Progenitor cell of endocrine pancreas (in vitro differentiated cells): ENCODE measurements around the gene SRSF6. TPM values are rescaled to one million over a fixed set of nuclear protein-coding genes. Genes with fewer than 3 reads are reported as not detected.

ENCODE experiments used
- DNase-seq: peaks from one replicate; pipeline ENCODE4 v3.0.0; 2021; ENCODE audit warnings: low spot score; ENCODE audit not compliant: unreplicated experiment
- H3K27ac Mint-ChIP-seq: 2 replicates; pipeline ENCODE4 v1.8.0; 2021; ENCODE audit warnings: mild to moderate bottlenecking, moderate library complexity, mixed read lengths
- H3K27me3 Mint-ChIP-seq: 2 replicates; pipeline ENCODE4 v1.8.0; 2021; ENCODE audit warnings: mixed read lengths
- H3K36me3 Mint-ChIP-seq: 2 replicates; pipeline ENCODE4 v1.8.0; 2022; ENCODE audit warnings: mixed read lengths; ENCODE audit not compliant: insufficient read depth
- H3K4me1 Mint-ChIP-seq: 2 replicates; pipeline ENCODE4 v1.8.0; 2021; ENCODE audit warnings: low read depth, mixed read lengths
- H3K4me3 Mint-ChIP-seq: 2 replicates; pipeline ENCODE4 v1.8.0; 2021; ENCODE audit warnings: low read depth, mild to moderate bottlenecking, moderate library complexity, mixed read lengths
- H3K9me3 Mint-ChIP-seq: 2 replicates; pipeline ENCODE4 v1.8.0; 2021; ENCODE audit warnings: low read depth, mixed read lengths
- total RNA-seq: library from RNA; stranded (reverse); gene quantifications from 2 replicates; pipeline ENCODE4 v1.2.1, GENCODE V29; 2021
- TF ChIP-seq, protein P1 (sequence below): fragments of 200-600 bp; sonication (generic); IDR thresholded peaks from one replicate; pipeline ENCODE4 v1.5.0; 2021; ENCODE audit warnings: antibody characterized with exemption, mild to moderate bottlenecking; ENCODE audit not compliant: unreplicated experiment

The SRSF6 gene
- total RNA-seq, 1 donor from 2014 or later = 381 TPM

DNA sequence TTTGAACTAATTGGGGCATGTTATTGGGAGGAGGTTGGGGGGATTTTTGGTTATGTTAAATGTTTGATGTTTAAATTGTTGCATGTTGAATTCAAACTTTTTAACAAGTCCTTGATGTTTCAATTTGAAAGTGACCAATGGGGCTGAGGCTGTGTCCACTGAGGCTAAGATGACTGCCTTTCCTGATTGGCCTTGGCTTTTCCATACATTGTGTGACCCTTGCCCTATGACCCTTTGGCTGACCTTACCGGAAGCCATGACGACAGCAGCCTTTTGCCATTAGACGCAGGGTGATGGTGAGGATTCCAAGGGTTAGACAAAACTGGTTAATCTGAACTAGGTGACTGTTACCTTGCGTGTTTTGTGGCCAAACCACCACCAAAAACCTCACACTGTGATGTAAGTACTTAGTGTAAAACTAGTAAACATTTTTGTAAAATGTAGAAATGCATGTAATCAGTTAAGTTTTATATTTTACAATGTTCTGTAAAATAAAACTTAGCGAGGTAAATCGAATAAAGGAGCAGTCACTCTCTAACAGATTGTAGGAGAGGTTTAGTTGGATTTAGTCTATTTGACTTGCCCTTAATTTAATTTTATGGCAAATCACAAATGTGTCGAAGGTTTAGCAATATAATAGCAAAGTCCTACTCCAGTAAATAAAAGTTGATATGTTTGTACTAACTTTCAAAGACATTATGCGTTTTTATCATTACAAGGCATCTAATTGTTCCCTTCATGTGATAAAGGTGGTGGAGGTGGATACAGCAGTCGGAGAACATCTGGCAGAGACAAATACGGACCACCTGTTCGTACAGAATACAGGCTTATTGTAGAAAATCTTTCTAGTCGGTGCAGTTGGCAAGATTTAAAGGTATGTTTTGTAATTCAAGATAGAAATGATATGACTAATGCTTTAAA, 1.6 kb downstream of the SRSF6 start:
- Mint-ChIP-seq H3K9me3 (no peaks in the 10 kb centered on the region), H3K4me3 (peak overlapping the region; percentile 86), H3K4me1 (peaks cover 23% of the 10 kb centered on the region), H3K27ac (peak overlapping the region; percentile 69), H3K36me3 (peaks cover 39% of the 10 kb centered on the region), H3K27me3 (peaks cover under 1% of the 10 kb centered on the region)
- TF ChIP-seq, protein P1, sequence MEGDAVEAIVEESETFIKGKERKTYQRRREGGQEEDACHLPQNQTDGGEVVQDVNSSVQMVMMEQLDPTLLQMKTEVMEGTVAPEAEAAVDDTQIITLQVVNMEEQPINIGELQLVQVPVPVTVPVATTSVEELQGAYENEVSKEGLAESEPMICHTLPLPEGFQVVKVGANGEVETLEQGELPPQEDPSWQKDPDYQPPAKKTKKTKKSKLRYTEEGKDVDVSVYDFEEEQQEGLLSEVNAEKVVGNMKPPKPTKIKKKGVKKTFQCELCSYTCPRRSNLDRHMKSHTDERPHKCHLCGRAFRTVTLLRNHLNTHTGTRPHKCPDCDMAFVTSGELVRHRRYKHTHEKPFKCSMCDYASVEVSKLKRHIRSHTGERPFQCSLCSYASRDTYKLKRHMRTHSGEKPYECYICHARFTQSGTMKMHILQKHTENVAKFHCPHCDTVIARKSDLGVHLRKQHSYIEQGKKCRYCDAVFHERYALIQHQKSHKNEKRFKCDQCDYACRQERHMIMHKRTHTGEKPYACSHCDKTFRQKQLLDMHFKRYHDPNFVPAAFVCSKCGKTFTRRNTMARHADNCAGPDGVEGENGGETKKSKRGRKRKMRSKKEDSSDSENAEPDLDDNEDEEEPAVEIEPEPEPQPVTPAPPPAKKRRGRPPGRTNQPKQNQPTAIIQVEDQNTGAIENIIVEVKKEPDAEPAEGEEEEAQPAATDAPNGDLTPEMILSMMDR = no peak
- DNase-seq = no peak

DNA sequence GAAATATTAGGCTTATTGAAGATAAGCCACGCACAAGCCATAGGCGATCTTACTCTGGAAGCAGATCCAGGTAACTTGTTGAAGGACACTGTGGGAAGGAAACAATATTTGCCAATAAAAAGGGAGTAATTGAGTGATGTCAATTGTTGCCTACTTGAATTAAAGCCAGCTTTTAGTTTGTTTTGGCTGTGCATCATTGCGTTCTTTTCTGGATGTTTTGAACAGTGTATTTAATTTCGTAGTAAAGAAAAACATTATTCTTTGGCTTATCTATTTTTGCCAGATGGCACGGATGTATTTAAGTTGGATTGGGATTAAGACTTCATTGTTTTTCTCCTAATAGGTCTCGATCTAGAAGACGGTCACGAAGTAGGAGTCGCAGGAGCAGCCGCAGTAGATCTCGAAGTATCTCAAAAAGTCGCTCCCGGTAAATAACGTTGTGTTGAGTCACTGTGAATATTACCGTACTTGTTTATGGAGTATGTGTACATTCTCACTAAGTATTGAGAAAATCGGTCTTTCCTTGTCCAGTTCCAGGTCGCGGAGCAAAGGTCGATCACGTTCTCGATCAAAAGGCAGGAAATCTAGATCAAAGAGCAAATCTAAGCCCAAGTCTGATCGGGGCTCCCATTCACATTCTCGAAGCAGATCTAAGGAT, 2.6 kb downstream of the SRSF6 start:
- TF ChIP-seq, protein P1 = no peak
- no peaks in the 10 kb centered on the region for H3K9me3 Mint-ChIP-seq
- H3K27ac Mint-ChIP-seq = peak overlapping the region; percentile 64
- no peaks in the 10 kb centered on the region for H3K27me3 Mint-ChIP-seq
- no peak for DNase-seq
- H3K4me3 Mint-ChIP-seq = peak overlapping the region; percentile 86
- peaks cover 46% of the 10 kb centered on the region for H3K36me3 Mint-ChIP-seq
- peaks cover 23% of the 10 kb centered on the region for H3K4me1 Mint-ChIP-seq

DNA sequence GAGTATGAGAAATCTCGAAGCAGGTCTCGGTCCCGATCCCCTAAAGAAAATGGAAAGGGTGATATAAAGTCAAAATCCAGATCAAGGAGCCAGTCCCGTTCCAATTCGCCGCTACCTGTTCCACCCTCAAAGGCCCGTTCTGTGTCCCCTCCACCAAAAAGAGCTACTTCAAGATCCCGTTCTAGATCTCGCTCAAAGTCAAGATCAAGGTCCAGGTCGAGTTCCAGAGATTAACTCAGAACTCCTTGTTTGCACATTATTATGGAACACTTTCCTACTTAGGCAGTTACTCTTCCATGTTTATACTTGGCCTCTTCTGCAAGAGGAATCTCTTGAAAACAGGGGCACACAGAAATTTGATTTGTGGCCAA, 3.1 kb downstream of the SRSF6 start:
- Mint-ChIP-seq H3K9me3 (no peaks in the 10 kb centered on the region), H3K4me1 (peaks cover 23% of the 10 kb centered on the region), H3K4me3 (peak overlapping the region; percentile 24), H3K27ac (peak overlapping the region; percentile 53), H3K27me3 (no peaks in the 10 kb centered on the region), H3K36me3 (peaks cover 48% of the 10 kb centered on the region)
- no peak for DNase-seq
- TF ChIP-seq, protein P1 = no peak

DNA sequence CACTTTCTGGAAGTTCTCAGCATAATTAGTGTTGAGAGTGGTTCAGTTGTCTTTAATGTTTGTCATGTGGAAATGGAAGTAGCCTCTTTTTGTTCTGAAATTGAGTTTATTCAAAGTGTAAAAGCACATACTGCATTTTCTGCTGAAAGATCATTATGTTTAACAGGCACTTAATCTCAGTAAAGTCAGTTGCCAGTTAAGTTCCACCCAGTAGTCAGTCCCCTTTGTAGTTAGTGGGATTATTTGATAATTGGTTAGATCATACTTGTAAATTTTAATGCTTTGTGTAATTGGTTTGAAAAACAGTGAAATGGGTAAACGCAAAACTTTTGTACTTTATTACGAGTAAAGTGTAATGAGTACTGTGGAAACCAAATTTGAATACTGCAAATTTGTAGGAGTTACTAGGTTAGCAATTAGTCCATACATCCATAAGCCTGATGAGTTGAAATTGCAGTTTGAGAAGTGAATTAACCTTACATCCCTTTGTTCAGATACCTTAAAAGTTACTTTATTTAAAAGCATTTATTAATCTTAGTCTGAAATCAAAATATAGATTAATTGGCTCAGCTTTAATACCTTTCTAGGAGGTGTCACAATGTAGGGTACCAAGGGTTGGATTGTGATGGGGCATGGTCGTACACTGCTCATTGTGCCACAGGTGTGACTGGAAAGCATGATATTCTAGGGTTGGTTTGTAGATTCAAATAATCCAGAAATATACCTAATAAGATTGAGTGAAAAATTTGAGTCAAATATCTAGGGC, 4.4 kb downstream of the SRSF6 start:
- no peak overlapping the region for H3K4me3 Mint-ChIP-seq
- peaks cover 50% of the 10 kb centered on the region for H3K36me3 Mint-ChIP-seq
- no peaks in the 10 kb centered on the region for H3K27me3 Mint-ChIP-seq
- DNase-seq = no peak
- peak overlapping the region; percentile 56 for H3K27ac Mint-ChIP-seq
- H3K9me3 Mint-ChIP-seq = no peaks in the 10 kb centered on the region
- peaks cover 22% of the 10 kb centered on the region for H3K4me1 Mint-ChIP-seq
- TF ChIP-seq, protein P1 = no peak
